HepG2 (cell line): Measurements from ENCODE around the gene NPBWR2. TPM values are rescaled to one million over a fixed set of nuclear protein-coding genes. Genes with fewer than 3 reads are reported as not detected.
A peak's percentile ranks its signal among the peaks of the same experiment; 100 is the strongest.

ENCODE experiments used
- HNRNPL ChIP-seq: fragments of 200-400 bp; formaldehyde crosslinking; IDR thresholded peaks from 2 replicates; pipeline ENCODE4 v1.6.1; 2017; ENCODE audit warnings: mild to moderate bottlenecking, low read depth, low read length
- HOXA7 ChIP-seq: sonication (generic); formaldehyde crosslinking; IDR thresholded peaks from 2 replicates; pipeline ENCODE4 v1.8.1; 2022; ENCODE audit warnings: mild to moderate bottlenecking, missing genetic modification reagents, moderate library complexity
- KAT2B ChIP-seq: fragments of 150-350 bp; IDR thresholded peaks from 2 replicates; pipeline ENCODE4 v1.6.1; 2014; ENCODE audit warnings: low read depth, low read length, borderline replicate concordance
- KLF11 ChIP-seq: IDR thresholded peaks from 2 replicates; pipeline ENCODE4 v1.6.1; 2016; ENCODE audit warnings: missing compliant biosample characterization
- MEIS1 ChIP-seq: sonication (generic); formaldehyde crosslinking; IDR thresholded peaks from 2 replicates; pipeline ENCODE4 v1.9.0; 2021; ENCODE audit warnings: mild to moderate bottlenecking, missing genetic modification reagents, moderate library complexity, borderline replicate concordance
- MIER3 ChIP-seq: IDR thresholded peaks from 2 replicates; pipeline ENCODE4 v1.6.1; 2016; ENCODE audit warnings: missing compliant biosample characterization, borderline replicate concordance
- NKX3-1 ChIP-seq: sonication (generic); formaldehyde crosslinking; IDR thresholded peaks from 2 replicates; pipeline ENCODE4 v1.5.0; 2020; ENCODE audit warnings: missing genetic modification reagents
- PAF1 ChIP-seq: IDR thresholded peaks from 2 replicates; pipeline ENCODE4 v1.6.1; 2016; ENCODE audit warnings: missing genetic modification reagents, missing compliant biosample characterization
- RAD51 ChIP-seq: fragments of 450-650 bp; IDR thresholded peaks from 2 replicates; pipeline ENCODE4 v1.6.1; 2016; ENCODE audit warnings: borderline replicate concordance
- RFX1 ChIP-seq: fragments of 450-650 bp; IDR thresholded peaks from 2 replicates; pipeline ENCODE4 v1.6.1; 2017
- SYNCRIP ChIP-seq: fragments of 200-400 bp; formaldehyde crosslinking; IDR thresholded peaks from 2 replicates; pipeline ENCODE4 v1.6.1; 2018; ENCODE audit warnings: mild to moderate bottlenecking, low read depth, low read length; ENCODE audit not compliant: insufficient read depth
- XRCC5 ChIP-seq: fragments of 200-400 bp; formaldehyde crosslinking; optimal IDR thresholded peaks from 2 replicates; pipeline ENCODE3; 2017; ENCODE audit warnings: mild to moderate bottlenecking, low read length
- YY1 ChIP-seq: IDR thresholded peaks from 2 replicates; pipeline ENCODE4 v1.6.1; 2011; ENCODE audit warnings: low read length, low read depth, moderate library complexity, mild to moderate bottlenecking; ENCODE audit not compliant: insufficient read depth, insufficient replicate concordance
- ZBTB3 ChIP-seq: sonication (generic); formaldehyde crosslinking; IDR thresholded peaks from 2 replicates; pipeline ENCODE4 v1.4.0; 2020; ENCODE audit warnings: low read depth, mild to moderate bottlenecking, moderate library complexity, missing genetic modification reagents, borderline replicate concordance
- ZNF619 ChIP-seq: sonication (generic); formaldehyde crosslinking; IDR thresholded peaks from 2 replicates; pipeline ENCODE4 v1.4.0; 2020; ENCODE audit warnings: mild to moderate bottlenecking, missing genetic modification reagents
- ZNF768 ChIP-seq: sonication (generic); formaldehyde crosslinking; IDR thresholded peaks from 2 replicates; pipeline ENCODE4 v1.4.0; 2020; ENCODE audit warnings: missing genetic modification reagents
- ZNF788 ChIP-seq: sonication (generic); formaldehyde crosslinking; IDR thresholded peaks from 2 replicates; pipeline ENCODE4 v1.5.0; 2020; ENCODE audit warnings: mild to moderate bottlenecking, missing genetic modification reagents, borderline replicate concordance
- ZXDC ChIP-seq: sonication (generic); formaldehyde crosslinking; IDR thresholded peaks from 2 replicates; pipeline ENCODE4 v1.5.0; 2020; ENCODE audit warnings: mild to moderate bottlenecking, missing genetic modification reagents
- polyA plus RNA-seq, 8 experiments: library from polyadenylated mRNA; depleted of rRNA in 3 of 8; stranded (reverse) in 7 of 8; unstranded in 1 of 8; fragments of >200 nt; fragmentation: Illumina TruSeq in 4 of 8; extraction: Trizol in 4 of 8; gene quantifications; 2 replicates each; pipeline versions ENCODE4 v1.2.1 to v1.2.3, GENCODE V29; 2011 to 2016; ENCODE audit warnings: low read depth in 4 of 8, missing spikeins in 1 of 8, mixed read lengths in 1 of 8; ENCODE audit not compliant: insufficient read depth in 1 of 8
- total RNA-seq, 5 experiments: library from RNA; depleted of rRNA; stranded (reverse); fragments of >200 nt; fragmentation: Illumina TruSeq; extraction: Trizol; gene quantifications; 2 replicates each; pipeline ENCODE4 v1.2.3, GENCODE V29; 2016; ENCODE audit warnings: low read depth in 1 of 5
- TF ChIP-seq, protein P1 (sequence below), 2 experiments: IDR thresholded peaks; 2 replicates each; pipeline ENCODE4 v1.6.1; 2011 to 2012; ENCODE audit warnings: low read length in 2 of 2, borderline replicate concordance in 1 of 2, low read depth in 1 of 2, mild to moderate bottlenecking in 1 of 2, moderate library complexity in 1 of 2
- TF ChIP-seq, protein P2 (sequence below): sonication (generic); formaldehyde crosslinking; IDR thresholded peaks from 2 replicates; pipeline ENCODE4 v1.4.0; 2020; ENCODE audit warnings: missing genetic modification reagents
- TF ChIP-seq, protein P3 (sequence below): sonication (generic); formaldehyde crosslinking; IDR thresholded peaks from 2 replicates; pipeline ENCODE4 v1.5.0; 2020; ENCODE audit warnings: missing genetic modification reagents

The NPBWR2 gene
- total and polyA plus RNA-seq, 2 of the 13 experiments (the other 11 are each of a cell fraction or from before 2014, with no cell fraction given) = not detected

DNA sequence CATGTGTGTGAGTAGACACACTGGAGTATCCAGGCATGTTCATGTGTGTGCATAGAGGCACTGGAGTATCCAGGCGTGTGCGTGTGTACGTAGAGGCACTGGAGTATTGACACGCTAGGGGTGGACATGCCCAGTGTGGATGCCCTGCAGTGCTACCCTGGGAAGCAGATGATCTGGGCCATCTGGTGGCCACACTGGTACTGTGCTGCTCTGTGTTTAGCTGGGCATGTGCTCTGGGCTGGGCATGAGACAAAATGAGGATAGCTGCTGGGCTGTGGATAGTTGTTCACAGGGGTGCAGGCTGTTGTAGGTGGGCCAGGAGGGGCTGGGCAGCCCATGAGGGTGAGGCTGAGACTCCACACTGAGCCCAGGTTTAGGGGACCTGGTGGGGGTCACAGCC lies 24.0 kb upstream of the NPBWR2 start (continued):
- TF ChIP-seq, protein P1, sequence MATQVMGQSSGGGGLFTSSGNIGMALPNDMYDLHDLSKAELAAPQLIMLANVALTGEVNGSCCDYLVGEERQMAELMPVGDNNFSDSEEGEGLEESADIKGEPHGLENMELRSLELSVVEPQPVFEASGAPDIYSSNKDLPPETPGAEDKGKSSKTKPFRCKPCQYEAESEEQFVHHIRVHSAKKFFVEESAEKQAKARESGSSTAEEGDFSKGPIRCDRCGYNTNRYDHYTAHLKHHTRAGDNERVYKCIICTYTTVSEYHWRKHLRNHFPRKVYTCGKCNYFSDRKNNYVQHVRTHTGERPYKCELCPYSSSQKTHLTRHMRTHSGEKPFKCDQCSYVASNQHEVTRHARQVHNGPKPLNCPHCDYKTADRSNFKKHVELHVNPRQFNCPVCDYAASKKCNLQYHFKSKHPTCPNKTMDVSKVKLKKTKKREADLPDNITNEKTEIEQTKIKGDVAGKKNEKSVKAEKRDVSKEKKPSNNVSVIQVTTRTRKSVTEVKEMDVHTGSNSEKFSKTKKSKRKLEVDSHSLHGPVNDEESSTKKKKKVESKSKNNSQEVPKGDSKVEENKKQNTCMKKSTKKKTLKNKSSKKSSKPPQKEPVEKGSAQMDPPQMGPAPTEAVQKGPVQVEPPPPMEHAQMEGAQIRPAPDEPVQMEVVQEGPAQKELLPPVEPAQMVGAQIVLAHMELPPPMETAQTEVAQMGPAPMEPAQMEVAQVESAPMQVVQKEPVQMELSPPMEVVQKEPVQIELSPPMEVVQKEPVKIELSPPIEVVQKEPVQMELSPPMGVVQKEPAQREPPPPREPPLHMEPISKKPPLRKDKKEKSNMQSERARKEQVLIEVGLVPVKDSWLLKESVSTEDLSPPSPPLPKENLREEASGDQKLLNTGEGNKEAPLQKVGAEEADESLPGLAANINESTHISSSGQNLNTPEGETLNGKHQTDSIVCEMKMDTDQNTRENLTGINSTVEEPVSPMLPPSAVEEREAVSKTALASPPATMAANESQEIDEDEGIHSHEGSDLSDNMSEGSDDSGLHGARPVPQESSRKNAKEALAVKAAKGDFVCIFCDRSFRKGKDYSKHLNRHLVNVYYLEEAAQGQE (IDR thresholded peaks at IDR 0.05; ENCODE audit: borderline replicate concordance in 1 of 2, low read depth in 1 of 2, low read length in 2 of 2) = no peak
- TF ChIP-seq HOXA7 (CRISPR knock-in tag) = 0 out of 2 replicates have a peak, but pooled peaks have one; percentile 8
- no peak for TF ChIP-seq SYNCRIP
- peak; percentile 45; the same call in 1 of the 2 replicates for TF ChIP-seq ZNF768 (CRISPR knock-in tag)
- no peak for TF ChIP-seq NKX3-1
- no peak for TF ChIP-seq MEIS1 (CRISPR knock-in tag)
- TF ChIP-seq YY1 = no peak
- no peak for TF ChIP-seq ZXDC
- TF ChIP-seq RFX1 = no peak
- TF ChIP-seq, protein P2, sequence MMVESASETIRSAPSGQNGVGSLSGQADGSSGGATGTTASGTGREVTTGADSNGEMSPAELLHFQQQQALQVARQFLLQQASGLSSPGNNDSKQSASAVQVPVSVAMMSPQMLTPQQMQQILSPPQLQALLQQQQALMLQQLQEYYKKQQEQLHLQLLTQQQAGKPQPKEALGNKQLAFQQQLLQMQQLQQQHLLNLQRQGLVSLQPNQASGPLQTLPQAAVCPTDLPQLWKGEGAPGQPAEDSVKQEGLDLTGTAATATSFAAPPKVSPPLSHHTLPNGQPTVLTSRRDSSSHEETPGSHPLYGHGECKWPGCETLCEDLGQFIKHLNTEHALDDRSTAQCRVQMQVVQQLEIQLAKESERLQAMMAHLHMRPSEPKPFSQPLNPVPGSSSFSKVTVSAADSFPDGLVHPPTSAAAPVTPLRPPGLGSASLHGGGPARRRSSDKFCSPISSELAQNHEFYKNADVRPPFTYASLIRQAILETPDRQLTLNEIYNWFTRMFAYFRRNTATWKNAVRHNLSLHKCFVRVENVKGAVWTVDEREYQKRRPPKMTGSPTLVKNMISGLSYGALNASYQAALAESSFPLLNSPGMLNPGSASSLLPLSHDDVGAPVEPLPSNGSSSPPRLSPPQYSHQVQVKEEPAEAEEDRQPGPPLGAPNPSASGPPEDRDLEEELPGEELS (CRISPR knock-in tag) = no peak
- no peak for TF ChIP-seq ZNF788
- TF ChIP-seq MIER3 (CRISPR knock-in tag) = no peak
- TF ChIP-seq RAD51 = no peak
- TF ChIP-seq ZNF619 = no peak
- 0 out of 2 replicates have a peak, but pooled peaks have one; percentile 51 for TF ChIP-seq HNRNPL
- TF ChIP-seq, protein P3, sequence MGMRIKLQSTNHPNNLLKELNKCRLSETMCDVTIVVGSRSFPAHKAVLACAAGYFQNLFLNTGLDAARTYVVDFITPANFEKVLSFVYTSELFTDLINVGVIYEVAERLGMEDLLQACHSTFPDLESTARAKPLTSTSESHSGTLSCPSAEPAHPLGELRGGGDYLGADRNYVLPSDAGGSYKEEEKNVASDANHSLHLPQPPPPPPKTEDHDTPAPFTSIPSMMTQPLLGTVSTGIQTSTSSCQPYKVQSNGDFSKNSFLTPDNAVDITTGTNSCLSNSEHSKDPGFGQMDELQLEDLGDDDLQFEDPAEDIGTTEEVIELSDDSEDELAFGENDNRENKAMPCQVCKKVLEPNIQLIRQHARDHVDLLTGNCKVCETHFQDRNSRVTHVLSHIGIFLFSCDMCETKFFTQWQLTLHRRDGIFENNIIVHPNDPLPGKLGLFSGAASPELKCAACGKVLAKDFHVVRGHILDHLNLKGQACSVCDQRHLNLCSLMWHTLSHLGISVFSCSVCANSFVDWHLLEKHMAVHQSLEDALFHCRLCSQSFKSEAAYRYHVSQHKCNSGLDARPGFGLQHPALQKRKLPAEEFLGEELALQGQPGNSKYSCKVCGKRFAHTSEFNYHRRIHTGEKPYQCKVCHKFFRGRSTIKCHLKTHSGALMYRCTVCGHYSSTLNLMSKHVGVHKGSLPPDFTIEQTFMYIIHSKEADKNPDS = no peak
- TF ChIP-seq KLF11 (CRISPR knock-in tag) = no peak
- TF ChIP-seq XRCC5 = peak; percentile 63
- TF ChIP-seq ZBTB3 (CRISPR knock-in tag) = no peak
- TF ChIP-seq KAT2B = no peak
- TF ChIP-seq PAF1 = no peak
